Measurements from ENCODE around the gene GPR152. TPM values are rescaled to one million over a fixed set of nuclear protein-coding genes. Genes with fewer than 3 reads are reported as not detected.
A peak's percentile ranks its signal among the peaks of the same experiment; 100 is the strongest.

Gene GPR152
- total and polyA plus RNA-seq, 2 of the 8 experiments (the other 6 are each of a cell fraction or from before 2014, with no cell fraction given), result not detected

- TF ChIP-seq E2F6 (IDR thresholded peaks at IDR 0.05) (peak; percentile 77), SIRT6 (IDR thresholded peaks at IDR 0.05; ENCODE audit: low read length) (no peak), EGR1 (IDR thresholded peaks at IDR 0.05; ENCODE audit: borderline replicate concordance, low read depth, low read length) (no peak), TAF1 (IDR thresholded peaks at IDR 0.05; ENCODE audit: low read depth, low read length) (peak; percentile 74), GABPA (IDR thresholded peaks at IDR 0.05; ENCODE audit: borderline replicate concordance, insufficient read depth, low read length) (no peak), CTBP2 (IDR thresholded peaks at IDR 0.05; ENCODE audit: borderline replicate concordance, insufficient read depth, insufficient read length, low read length) (no peak), CHD7 (IDR thresholded peaks at IDR 0.05; ENCODE audit: insufficient replicate concordance, low read length) (no peak), BRCA1 (IDR thresholded peaks at IDR 0.05; ENCODE audit: low read depth, low read length) (no peak)
Observed at GRCh38 chr11:67401495-67402191, 50.9 kb downstream of the GPR152 start, which contains the start of gene PPP1CA (continued).

All from H1 (cell line).